Lower leg skin (tissue), 4 donors: Measurements from ENCODE around the gene SLC25A13. TPM values are rescaled to one million over a fixed set of nuclear protein-coding genes. Genes with fewer than 3 reads are reported as not detected.

Experiments
- DNase-seq, 2 donors: peaks; one replicate each; pipeline ENCODE4 v3.0.0-alpha.2; 2019; ENCODE audit warnings: low spot score in 2 of 2
- H3K4me3 ChIP-seq: fragments of 200-600 bp; sonication (generic); 2 replicates; pipeline ENCODE4 v1.5.1; 2017; ENCODE audit warnings: mild to moderate bottlenecking, low read depth; ENCODE audit not compliant: poor library complexity, severe bottlenecking
- CTCF ChIP-seq, 3 donors: fragments of 450-650 bp; IDR thresholded peaks; one replicate each; pipeline ENCODE4 v1.5.1; 2016; ENCODE audit warnings: antibody characterized with exemption in 3 of 3, mild to moderate bottlenecking in 3 of 3, moderate library complexity in 2 of 3
- POLR2A ChIP-seq, 2 donors: fragments of 450-650 bp; IDR thresholded peaks; one replicate each; pipeline ENCODE4 v1.6.1; 2016 to 2017; ENCODE audit warnings: antibody characterized with exemption in 2 of 2, mild to moderate bottlenecking in 1 of 2, moderate library complexity in 1 of 2
- WGBS, 2 donors: methylation state at CpG; one replicate each; pipeline ENCODE4 v1.1.5; 2018; 5-methylcytosine and 5-hydroxymethylcytosine counted together
- intact Hi-C: fragments of 100-400 bp; cut with DNase I; formaldehyde crosslinking; loops from one replicate; pipeline ENCODE4 v1.15.0; 2023; ENCODE audit warnings: low total_unique reads
- total RNA-seq, 4 donors: library from RNA; depleted of rRNA; stranded (reverse); fragments of >200 nt; gene quantifications; one replicate each; pipeline ENCODE4 v1.1.0, GENCODE V29; 2016

SLC25A13 gene
- total RNA-seq, 4 donors from 2014 or later: 28.5 to 39.8 (median 33.0) TPM

- WGBS, 2 donors: 79 to 87% methylated on average over 8 of the region's 8 CpGs
- intact Hi-C loops: no loop called here
- no peak for TF ChIP-seq CTCF (IDR thresholded peaks at IDR 0.05)
- TF ChIP-seq POLR2A (IDR thresholded peaks at IDR 0.05): no peak
These were observed 15.3 kb downstream of the SLC25A13 start for GRCh38 chr7:96306385-96307125.

GRCh38 chr7:96305915-96306314, 16.0 kb downstream of the SLC25A13 start:
- 96 to 98% methylated on average over 2 of the region's 2 CpGs for WGBS, 2 donors
- no peak for TF ChIP-seq POLR2A (IDR thresholded peaks at IDR 0.05)
- TF ChIP-seq CTCF (IDR thresholded peaks at IDR 0.05): no peak
- no peak for DNase-seq
- intact Hi-C loops: no loop called here
- no peak overlapping the region for H3K4me3 ChIP-seq

More at GRCh38 chr7:96306385-96307125, 15.3 kb downstream of the SLC25A13 start:
- DNase-seq: no peak
- H3K4me3 ChIP-seq: no peak overlapping the region

GRCh38 chr7:96304573-96304972, 17.3 kb downstream of the SLC25A13 start:
- TF ChIP-seq POLR2A (IDR thresholded peaks at IDR 0.05): no peak
- TF ChIP-seq CTCF (IDR thresholded peaks at IDR 0.05): no peak
- H3K4me3 ChIP-seq: no peak overlapping the region
- no peak for DNase-seq
- 54 to 60% methylated on average over 3 of the region's 3 CpGs for WGBS, 2 donors
- intact Hi-C loops: no loop called here

GRCh38 chr7:96303686-96304443, 18.0 kb downstream of the SLC25A13 start:
- DNase-seq: no peak
- TF ChIP-seq POLR2A (IDR thresholded peaks at IDR 0.05) (no peak), CTCF (IDR thresholded peaks at IDR 0.05) (no peak)
- H3K4me3 ChIP-seq: no peak overlapping the region
- intact Hi-C loops: no loop called here
- 61 to 72% methylated on average over 5 of the region's 5 CpGs for WGBS, 2 donors

GRCh38 chr7:96303105-96303685, 18.7 kb downstream of the SLC25A13 start:
- H3K4me3 ChIP-seq: no peak overlapping the region
- DNase-seq: no peak
- TF ChIP-seq POLR2A (IDR thresholded peaks at IDR 0.05) (no peak), CTCF (IDR thresholded peaks at IDR 0.05) (no peak)
- intact Hi-C loops: no loop called here
- 68 to 74% methylated on average over 5 of the region's 5 CpGs for WGBS, 2 donors
